GM23338 (cell line): Measurements from ENCODE around the gene AIG1.

Experiments used
- CREB1 ChIP-seq: fragments of 250-450 bp; sonication (Bioruptor Pico); IDR thresholded peaks from 2 replicates; pipeline ENCODE4 v1.5.0; 2020; ENCODE audit warnings: low read depth, mild to moderate bottlenecking, moderate library complexity
- EZH2 ChIP-seq: fragments of 200-600 bp; sonication (generic); IDR thresholded peaks from one replicate; pipeline ENCODE4 v1.8.0; 2017; ENCODE audit warnings: antibody characterized with exemption, mild to moderate bottlenecking, low read depth; ENCODE audit not compliant: unreplicated experiment
- EZH2phosphoT487 ChIP-seq: fragments of 200-600 bp; sonication (generic); IDR thresholded peaks from one replicate; pipeline ENCODE4 v1.8.1; 2018; ENCODE audit warnings: antibody characterized with exemption; ENCODE audit not compliant: unreplicated experiment
- JUNB ChIP-seq: IDR thresholded peaks from one replicate; pipeline ENCODE4 v1.6.1; 2016; ENCODE audit warnings: antibody characterized with exemption; ENCODE audit not compliant: unreplicated experiment
- POLR2AphosphoS5 ChIP-seq: IDR thresholded peaks from 2 replicates; pipeline ENCODE4 v1.6.1; 2016; ENCODE audit warnings: antibody characterized with exemption, low read depth
- ZNF114 ChIP-seq: fragments of 250-450 bp; sonication (Bioruptor Pico); IDR thresholded peaks from 2 replicates; pipeline ENCODE4 v1.5.0; 2020; ENCODE audit warnings: mild to moderate bottlenecking, moderate library complexity
- TF ChIP-seq, protein P1 (sequence below): IDR thresholded peaks from one replicate; pipeline ENCODE4 v1.6.1; 2018; ENCODE audit warnings: antibody characterized with exemption; ENCODE audit not compliant: unreplicated experiment
- TF ChIP-seq, protein P2 (sequence below), 2 experiments: fragments of 200-600 bp in 1 of 2; sonication (generic) in 1 of 2; conservative IDR thresholded peaks; 2 replicates each; pipeline versions ENCODE4 v1.5.1 to v1.6.1; 2016 to 2017; ENCODE audit warnings: antibody characterized with exemption in 2 of 2, low read depth in 2 of 2, mild to moderate bottlenecking in 2 of 2, moderate library complexity in 1 of 2

DNA sequence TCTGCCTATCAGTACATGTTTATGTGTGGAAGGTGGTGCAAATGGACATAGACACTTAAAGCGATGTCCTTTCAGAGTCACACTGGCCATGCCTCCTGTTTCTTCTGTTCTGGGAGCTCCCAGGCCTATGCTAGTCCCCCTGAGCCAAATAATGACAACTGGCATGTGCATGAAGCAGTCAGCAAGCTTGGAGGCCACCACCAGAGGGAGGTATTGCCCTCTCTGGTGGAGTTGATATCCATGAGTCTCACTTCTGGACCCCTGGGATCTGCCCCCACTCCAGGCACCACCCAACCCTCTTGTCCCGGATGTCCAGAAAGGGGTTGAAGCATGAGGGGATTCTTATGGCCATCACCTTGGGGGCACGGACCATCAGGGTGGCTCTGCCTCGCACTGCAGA, 172.2 kb downstream of the AIG1 start:
- TF ChIP-seq, protein P1, sequence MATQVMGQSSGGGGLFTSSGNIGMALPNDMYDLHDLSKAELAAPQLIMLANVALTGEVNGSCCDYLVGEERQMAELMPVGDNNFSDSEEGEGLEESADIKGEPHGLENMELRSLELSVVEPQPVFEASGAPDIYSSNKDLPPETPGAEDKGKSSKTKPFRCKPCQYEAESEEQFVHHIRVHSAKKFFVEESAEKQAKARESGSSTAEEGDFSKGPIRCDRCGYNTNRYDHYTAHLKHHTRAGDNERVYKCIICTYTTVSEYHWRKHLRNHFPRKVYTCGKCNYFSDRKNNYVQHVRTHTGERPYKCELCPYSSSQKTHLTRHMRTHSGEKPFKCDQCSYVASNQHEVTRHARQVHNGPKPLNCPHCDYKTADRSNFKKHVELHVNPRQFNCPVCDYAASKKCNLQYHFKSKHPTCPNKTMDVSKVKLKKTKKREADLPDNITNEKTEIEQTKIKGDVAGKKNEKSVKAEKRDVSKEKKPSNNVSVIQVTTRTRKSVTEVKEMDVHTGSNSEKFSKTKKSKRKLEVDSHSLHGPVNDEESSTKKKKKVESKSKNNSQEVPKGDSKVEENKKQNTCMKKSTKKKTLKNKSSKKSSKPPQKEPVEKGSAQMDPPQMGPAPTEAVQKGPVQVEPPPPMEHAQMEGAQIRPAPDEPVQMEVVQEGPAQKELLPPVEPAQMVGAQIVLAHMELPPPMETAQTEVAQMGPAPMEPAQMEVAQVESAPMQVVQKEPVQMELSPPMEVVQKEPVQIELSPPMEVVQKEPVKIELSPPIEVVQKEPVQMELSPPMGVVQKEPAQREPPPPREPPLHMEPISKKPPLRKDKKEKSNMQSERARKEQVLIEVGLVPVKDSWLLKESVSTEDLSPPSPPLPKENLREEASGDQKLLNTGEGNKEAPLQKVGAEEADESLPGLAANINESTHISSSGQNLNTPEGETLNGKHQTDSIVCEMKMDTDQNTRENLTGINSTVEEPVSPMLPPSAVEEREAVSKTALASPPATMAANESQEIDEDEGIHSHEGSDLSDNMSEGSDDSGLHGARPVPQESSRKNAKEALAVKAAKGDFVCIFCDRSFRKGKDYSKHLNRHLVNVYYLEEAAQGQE, result no peak
- TF ChIP-seq EZH2 (no peak), EZH2phosphoT487 (no peak), JUNB (no peak), CREB1 (CRISPR knock-in tag) (no peak), POLR2AphosphoS5 (no peak), ZNF114 (no peak)
- TF ChIP-seq, protein P2, sequence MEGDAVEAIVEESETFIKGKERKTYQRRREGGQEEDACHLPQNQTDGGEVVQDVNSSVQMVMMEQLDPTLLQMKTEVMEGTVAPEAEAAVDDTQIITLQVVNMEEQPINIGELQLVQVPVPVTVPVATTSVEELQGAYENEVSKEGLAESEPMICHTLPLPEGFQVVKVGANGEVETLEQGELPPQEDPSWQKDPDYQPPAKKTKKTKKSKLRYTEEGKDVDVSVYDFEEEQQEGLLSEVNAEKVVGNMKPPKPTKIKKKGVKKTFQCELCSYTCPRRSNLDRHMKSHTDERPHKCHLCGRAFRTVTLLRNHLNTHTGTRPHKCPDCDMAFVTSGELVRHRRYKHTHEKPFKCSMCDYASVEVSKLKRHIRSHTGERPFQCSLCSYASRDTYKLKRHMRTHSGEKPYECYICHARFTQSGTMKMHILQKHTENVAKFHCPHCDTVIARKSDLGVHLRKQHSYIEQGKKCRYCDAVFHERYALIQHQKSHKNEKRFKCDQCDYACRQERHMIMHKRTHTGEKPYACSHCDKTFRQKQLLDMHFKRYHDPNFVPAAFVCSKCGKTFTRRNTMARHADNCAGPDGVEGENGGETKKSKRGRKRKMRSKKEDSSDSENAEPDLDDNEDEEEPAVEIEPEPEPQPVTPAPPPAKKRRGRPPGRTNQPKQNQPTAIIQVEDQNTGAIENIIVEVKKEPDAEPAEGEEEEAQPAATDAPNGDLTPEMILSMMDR (conservative IDR thresholded peaks at IDR 0.05; ENCODE audit: low read depth in 2 of 2), result peak; percentile 88 to 91
